ENCODE data around the gene KCNQ1.

KCNQ1 gene

DNA sequence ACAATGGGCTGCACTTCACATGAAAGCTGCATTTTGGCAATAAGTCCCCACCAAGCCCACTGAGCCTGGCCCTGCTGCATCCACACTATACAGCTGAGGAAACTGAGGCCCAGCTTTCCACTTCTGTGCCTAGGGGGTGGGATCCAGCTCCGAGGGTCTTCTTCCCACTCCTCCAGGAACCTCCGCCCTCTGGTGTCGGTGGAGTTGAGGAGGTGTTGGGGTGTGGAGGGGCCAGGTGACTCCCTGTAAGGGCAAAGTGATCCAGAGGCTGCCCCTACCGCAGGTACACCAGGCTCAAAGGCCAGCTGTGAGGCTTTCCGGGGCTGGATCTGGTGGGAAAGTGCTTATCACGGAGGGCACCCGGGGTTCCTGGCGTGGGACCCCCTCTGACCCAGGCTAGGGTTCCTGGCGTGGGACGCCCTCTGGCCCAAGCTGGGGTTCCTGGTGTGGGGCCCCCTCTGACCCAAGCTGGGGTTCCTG lies 125.0 kb downstream of the KCNQ1 start:
- no peak for DNase-seq (ENCODE audit: low read depth in 2 of 2)

DNA sequence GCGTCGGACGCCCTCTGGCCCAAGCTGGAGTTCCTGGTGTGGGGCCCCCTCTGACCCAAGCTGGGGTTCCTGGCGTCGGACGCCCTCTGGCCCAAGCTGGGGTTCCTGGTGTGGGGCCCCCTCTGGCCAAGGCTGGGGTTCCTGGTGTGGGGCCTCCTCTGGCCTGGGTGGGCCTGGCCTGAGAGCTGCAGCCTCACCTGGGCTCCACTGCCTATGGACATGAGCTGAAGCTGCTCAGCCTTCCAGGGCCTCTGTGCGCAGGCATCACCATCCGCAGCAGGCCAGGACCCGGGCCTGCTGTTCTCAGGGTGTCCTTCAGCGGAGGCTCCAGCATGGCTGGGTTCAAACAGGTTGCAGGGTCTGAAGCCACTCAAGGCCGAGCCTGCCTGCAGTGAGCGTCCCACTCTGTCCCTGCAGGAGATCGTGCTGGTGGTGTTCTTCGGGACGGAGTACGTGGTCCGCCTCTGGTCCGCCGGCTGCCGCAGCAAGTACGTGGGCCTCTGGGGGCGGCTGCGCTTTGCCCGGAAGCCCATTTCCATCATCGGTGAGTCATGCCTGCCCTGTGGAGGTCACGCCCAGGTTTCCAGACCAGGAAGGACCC lies 125.5 kb downstream of the KCNQ1 start:
- DNase-seq (ENCODE audit: low read depth in 2 of 2) = no peak

DNA sequence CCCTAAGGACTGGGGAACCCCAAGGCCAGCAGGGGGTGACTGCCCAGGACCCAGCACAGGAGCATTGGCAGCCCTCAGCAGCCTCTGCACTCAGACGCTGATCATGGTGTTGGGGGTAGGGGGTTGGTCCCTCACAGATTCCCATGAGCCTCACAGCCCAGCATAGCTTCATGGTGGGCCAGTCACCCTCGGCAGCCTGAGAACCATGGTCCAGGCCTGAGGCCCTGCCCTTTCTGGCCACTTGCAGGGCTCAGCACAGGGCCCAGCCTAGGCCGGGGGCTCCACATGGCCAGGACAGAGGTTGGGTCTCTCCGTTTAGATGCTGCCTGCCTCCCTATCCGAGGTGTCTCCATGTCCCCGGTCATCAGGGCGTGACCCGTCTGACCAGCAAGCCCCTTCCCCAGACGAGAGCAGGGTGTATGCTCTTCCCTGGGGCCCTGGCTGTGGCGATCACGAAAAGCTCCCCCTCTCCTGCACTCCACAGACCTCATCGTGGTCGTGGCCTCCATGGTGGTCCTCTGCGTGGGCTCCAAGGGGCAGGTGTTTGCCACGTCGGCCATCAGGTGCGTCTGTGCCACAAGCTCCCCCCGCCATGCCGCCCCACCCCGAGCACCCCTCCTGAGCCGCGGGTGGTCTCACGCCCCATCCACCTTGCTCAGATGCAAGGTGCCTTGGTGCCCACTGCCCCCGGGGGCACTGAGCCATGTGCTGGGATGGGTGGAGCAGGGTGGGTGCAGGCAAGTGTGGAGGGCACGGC lies 126.2 kb downstream of the KCNQ1 start:
- no peak for DNase-seq (ENCODE audit: low read depth in 2 of 2)

DNA sequence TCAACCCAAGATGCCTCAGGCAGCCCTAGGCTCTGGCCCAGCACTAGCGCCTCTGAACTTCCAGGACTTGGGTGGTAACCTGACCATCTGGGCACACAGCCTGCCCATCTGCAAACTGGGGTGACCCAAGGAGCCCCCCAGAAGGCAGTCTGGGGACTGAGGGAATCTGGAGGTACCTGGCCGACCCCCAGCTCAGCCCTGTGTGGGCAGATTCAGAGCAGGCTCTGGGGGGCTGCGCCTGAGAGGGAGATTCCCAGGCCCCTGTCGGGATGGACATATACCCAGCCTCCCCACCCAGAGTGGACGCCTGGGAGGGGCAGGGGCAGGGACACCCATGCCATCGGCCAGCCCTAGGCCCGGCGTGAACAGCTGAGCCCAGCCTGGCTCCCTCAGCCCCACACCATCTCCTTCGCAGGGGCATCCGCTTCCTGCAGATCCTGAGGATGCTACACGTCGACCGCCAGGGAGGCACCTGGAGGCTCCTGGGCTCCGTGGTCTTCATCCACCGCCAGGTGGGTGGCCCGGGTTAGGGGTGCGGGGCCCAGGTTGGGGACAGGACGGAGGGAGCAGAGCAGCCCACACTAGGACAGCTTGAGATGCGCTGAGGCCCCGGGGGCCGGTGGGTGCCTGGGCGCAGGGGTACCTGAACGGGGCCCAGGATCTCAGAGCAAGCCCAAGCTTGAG lies 126.9 kb downstream of the KCNQ1 start:
- DNase-seq (ENCODE audit: low read depth in 2 of 2) = no peak

DNA sequence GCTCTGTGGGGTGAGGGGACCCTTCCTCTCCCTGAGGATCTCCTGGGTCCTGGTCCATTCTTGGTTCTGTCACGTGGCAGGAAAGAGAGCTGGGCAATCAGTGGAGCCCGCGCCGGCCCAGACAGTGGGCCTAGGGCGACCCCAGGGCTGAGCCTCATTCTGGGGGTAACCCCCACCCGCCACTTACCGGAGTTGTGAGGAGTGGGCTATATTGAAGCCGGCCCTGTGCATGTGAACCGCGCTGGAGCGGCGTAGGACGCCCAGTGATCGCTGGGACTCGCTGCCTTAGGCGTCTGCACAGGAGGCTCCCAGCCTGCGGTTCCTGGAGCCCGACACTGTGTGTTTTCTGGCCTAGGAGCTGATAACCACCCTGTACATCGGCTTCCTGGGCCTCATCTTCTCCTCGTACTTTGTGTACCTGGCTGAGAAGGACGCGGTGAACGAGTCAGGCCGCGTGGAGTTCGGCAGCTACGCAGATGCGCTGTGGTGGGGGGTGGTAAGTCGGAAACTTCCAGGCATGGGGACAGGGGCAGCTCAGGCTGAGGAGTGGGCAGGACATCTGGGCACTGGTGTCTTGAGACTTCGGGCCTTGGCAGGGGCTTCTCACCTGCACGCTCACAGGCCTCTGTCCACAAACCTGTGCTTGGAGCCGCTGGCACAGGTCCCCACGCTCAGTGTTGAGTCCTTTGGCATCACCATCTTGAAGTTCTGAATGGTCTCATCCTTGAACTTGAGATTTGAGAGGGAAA lies 127.9 kb downstream of the KCNQ1 start:
- no peak for DNase-seq (ENCODE audit: low read depth in 2 of 2)

DNA sequence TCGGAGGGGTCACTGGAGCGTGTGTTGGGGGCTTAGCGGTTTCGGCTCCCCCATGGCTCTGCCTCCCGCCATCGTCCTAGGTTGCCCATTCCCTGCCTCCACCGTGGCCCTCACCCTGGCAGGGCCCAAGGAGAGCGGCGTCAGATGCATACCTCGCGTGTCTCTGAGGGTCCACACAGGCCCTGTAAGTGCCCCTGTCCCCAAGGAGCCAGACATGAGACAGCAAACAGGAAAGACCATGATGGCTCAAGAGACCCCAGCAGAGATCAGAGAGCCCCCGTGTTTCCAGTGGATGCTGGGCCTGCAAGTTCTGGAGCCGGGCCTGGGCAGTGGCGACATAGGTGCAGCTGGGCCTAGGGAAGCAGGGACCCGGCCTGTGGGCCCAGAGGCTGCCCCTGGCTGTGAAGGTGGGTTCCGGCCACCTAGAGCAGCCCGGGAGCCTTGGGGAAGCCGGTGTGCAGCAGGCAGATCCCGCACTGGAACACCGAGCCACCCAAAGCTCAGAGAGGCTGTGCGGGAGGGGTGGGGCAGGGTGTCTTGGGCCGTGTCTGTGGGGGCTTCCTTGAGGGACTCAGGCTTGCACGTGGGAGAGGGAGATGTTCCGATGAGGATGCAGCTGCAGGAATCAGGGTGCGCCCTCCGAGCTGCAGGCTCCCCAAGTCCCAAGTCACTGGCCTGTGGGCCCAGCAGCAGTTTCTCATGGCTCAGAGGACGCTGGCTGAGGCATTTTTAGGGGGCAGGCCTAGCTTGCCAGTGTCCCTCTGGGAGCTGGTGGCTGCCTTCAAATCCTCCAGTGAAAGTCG lies 128.6 kb downstream of the KCNQ1 start:
- no peak for DNase-seq (ENCODE audit: low read depth in 2 of 2)

DNA sequence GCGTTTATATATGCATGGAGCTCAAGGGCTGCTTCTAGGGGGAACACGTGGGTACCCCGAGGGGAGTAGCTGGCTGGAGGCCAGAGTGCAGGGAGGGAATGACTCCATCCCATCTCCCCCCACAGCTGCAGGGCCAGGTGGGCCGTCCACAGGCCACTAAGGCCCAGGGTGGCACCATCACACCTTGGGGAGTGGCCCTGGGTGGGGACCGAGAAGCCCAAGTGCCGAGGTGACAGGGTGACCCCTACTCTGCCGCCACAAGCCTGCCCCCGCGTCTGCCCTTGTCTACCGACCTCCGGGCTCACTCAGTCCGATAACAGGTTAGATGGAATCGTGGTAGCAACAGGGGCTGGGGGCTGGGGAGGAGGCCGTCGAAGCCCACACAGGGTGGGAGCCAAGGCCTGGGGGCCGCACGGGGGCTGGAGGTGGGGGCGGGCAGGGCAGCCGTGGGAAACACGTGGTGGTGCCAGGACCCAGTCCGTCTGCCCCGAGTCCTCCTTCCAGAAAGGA lies 129.3 kb downstream of the KCNQ1 start:
- no peak for DNase-seq (ENCODE audit: low read depth in 2 of 2)

DNA sequence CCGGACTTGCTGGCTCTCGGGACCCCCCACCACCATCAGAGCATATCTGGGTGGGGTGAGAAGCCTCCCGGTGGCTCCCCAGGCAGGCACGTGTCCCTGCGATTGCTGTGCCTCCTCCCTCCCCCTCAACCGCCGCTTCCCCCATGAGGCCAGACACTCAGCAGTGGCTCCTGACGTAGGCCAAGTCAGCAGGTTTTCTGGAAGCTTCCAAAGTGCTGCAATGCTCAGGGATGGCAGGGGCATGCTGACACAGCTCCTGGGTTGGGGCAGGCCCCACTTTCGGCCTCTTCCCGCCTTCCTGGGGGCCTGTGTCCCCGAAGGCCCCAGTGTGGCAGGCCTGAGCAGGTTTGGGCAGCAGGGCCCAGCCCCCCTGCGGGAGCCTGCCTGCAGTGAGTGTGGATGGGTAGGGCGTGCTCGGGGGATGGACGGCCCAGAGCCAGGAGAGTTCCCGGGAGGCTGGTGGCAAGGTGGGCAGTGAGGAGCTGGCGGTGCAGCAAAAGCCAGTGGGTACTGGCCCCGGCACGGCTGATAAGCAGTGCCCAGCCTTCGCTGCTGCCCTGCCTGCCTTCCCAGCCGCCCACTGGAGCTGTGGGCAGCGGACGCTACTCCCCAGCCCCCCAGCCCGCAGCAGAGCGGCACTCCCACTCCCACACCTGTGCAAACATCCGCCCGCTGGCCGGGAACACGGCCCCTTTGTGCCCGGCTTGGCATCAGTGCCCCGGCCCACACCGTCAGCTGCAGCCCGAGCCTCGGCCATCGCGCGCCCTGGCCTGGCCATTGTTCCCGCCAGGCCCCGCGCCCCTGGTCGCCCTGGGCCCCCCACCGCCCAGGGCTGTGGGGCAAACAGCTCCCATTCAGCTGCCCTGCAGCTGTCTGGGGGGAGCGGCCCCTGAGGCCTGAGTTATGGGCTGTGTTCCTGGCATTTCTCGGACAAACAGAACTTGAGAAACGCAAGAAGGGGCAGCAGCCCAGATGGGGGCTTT lies 130.0 kb downstream of the KCNQ1 start:
- no peak for DNase-seq (ENCODE audit: low read depth in 2 of 2)

DNA sequence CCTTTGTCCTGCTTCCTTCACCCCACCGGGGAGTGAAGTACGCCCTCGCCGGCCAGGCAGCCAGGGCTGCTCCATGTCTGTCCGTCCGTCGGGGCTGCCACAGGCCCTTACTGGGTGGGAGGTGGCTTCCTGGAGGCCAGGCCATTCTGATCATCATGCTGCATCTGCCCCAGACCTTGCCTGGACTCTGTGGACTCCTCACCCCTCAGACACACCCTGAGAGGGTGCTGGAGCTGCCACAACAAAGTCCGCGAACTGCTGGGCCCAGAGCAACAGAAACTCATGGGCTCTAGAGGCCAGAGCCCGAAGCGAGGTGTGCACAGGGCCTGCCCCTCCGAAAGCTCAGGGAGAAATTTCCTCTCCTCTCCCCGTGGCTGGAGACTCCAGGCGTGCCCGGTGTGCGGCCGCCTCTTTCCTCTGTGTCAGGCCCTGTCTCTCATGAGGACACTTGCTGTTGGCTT lies 130.8 kb downstream of the KCNQ1 start:
- no peak for DNase-seq (ENCODE audit: low read depth in 2 of 2)

DNA sequence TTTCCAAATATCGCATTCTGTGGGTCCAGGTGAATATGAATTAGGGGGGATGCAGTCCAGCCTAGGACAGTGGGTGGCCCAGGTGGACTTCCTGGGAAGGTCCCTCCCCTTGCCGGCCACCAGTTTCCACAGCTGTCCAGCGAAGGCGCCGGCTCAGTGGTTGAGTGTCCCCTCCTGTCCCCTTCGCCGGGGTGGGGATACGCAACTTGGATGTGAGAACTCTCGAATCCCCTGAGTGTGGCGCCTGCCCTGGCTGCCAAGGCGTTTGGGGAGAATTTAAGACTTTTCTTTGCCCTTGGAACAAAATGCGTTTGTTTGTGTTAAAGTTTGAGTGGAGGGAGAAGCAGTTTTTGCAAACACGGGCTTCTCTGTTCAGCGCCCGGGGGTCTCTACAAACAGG lies 131.3 kb downstream of the KCNQ1 start:
- DNase-seq (ENCODE audit: low read depth in 2 of 2) = no peak

DNA sequence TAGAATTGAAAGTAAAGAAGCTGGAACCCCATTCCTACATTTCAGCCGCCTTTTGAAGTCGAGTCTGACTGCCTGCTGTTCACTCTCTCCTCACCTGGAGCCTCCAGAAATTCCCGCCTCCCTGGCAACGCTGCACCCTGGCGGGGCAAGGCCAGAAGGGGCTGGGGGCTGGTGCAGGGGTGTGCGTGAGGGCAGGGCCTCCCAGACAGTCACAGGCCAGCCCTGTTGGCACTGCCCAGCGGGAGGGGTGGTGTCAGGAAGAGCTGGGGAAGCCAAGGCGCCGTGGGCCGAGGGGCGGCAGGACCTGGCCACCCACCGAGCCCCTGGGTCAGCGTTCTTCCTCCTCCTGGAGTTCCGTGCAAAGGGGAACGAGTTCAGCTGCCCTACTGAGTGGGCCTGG lies 131.7 kb downstream of the KCNQ1 start:
- no peak for DNase-seq (ENCODE audit: low read depth in 2 of 2)

DNA sequence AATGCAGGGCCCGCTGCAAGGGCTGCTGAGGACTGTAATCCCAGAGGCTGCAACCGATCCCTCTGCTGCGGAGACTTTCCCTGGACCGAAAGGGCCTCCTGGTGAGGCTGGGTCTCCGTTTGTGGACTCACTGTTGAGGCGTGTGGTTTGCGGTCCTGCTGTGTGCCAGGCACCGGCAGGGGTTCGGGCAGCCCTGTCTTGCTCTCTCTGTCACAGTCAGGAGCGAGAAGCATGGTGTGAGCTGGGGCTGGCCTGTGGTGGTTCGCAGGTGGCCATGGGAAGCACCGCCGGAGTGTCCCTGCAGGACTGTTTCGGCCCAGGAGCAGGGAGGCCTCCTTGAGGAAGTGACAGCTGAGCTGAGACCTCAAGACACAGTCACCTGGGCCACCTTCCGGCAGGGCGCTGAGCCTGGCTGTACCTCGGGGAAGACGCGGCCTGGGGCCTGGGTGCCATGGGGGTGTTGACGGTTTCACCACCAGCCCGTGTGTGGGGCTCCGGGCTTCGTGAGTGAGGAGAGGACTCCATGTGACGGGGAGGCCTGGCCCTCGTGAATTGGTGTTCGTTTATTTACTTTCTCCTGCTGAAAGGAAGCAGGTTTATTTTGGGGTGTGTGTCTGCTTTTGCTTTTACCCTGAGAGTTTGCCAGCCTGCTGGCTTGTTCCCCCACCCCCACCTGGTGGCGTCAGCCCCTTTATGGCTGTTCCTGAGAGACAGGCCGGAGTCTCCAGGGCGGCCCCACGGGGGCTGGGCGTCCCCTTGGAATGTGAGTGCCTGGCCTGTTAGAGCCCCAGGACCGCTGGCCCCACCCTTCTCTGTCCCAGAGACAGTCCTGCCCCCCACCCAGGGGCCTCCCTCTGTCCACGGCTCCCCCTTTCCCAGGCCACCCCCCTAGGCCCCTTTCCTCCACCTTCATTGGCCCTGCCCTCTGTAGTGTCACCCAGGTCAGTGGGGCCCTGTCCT lies 132.5 kb downstream of the KCNQ1 start:
- no peak for DNase-seq (ENCODE audit: low read depth in 2 of 2)

DNA sequence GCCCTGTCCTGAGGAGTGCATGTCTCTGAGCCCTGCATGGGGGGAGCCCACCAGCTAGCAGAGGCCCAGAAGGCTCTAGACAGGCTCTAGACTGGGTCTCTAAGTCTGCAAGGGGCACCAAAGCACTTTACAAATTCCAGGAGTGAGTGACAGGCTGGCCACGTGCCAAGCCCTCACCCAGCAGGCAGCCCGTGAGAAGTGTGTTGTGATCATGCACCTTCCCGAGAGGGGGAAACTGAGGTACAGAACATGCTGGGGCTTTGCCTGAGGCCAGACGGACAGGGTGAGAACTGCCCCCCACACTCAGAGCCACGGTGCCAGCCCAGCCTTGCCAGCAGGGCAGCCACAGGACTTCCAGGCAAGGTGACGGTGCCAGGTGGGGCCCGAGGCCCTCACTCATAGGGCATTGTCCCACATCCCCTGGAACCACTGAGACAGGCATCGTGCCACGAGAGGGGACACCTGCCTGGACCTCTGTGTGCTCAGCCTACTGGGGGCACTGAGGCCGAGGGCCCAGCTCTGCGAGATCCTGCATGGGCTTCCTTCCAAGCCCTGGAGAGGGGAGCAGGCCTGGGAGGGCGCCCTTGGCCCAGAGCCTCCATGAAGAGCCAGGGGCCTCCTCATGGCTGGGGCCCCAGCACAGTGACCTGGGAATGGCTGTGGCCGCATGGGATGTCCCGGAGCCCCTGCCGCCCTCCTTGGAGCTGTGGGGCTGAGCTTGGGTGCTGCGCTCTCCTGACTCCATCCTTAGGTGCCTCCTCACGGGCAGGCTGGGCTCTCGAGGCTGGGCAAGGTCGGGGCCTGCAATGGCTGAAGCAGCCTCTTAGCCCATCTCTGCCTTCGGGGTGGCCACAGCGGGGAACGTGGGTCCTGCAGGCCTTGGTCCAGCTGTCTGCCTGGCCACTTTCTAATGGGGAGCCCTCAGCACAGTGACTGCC lies 133.5 kb downstream of the KCNQ1 start:
- no peak for DNase-seq (ENCODE audit: low read depth in 2 of 2)

DNA sequence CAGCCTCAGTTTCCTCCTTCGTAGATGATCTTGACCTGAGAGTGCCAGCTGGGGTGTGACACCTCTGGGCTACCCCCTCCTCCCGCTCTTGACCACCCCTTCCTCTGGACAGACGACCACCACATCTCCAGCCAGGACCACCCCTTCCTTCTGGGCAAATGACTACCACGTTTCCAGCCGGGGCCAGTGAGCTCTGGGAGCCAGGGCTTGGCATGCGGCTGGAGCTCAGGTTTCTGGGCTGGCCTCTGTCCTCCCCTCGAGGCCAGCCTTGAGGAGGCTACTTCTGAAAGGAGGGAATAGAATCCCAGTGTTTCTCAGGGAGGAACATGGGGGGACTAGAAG lies 134.1 kb downstream of the KCNQ1 start:
- no peak for DNase-seq (ENCODE audit: low read depth in 2 of 2)

DNA sequence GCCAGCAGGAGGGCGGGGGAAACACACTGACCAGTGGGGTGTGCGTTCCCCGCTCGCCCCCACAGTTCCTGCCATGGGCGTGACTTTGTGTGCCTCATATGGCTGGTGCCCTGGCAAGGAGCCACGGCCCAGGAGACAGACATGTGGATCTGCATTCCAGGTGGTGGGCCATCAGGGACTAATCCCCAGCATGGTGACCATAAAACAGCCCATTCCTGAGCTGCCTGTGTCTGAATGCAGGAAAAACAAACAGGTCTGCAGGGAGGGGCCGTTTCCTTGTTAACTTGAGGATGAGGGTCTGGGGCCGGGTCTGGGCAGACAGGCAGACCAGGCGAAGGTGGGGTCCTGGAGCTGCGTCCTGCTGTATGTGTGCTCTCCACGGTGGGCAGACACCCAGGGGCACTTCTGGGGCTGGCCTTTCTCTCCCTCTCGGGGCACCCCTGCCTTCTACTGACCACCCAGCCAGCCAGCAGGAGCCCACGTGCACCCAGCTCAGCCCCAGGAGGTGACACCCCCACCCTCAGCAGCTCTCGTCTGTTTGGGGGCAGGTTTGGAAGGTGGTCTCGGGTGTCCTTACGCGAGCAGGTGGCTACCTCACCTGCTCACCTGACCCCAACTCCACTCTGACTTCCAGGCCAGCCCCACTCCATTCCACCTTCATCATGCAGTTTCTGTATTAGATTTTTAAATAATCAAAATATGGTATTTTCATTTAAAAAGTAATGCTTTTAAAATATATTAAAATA lies 134.7 kb downstream of the KCNQ1 start:
- no peak for DNase-seq (ENCODE audit: low read depth in 2 of 2)

DNA sequence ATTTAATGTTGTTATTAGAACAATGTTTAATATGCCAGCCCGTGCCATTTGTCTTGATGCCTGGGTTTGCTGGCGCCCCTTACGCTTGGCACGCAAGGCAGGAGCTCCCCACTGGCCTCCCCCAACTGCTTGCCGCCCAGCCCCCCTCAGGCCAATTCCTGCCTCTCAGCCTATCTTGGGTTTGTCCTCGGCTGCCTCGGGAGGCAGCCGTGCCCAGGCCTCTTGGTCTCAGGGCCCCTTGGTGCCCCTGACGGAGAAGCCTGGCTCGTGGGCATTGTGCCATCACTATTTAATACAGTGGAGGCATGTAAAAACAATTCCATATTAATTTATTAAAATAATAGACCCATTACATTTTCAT lies 135.2 kb downstream of the KCNQ1 start:
- DNase-seq (ENCODE audit: low read depth in 2 of 2) = no peak

DNA sequence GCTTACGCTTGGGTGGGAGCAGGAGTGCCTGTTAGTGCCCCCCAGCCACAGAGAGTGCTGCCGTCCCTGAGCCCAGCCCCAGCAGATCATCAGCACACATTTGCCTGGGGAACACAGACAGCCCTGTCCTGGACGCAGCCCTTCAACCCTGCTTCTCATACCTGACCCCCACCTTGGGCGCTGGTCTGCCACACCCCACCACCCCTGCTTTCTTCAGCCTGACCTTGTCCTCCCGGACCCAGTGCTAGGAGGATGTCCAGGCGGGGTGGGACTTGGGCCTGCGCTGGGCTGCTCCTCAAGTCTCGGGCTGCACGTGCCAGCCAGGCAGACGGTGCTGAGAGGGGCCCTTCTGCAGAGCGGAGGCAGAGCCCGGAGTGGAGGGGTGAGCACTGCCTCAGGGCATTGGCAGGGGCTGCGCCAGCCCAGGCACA lies 135.8 kb downstream of the KCNQ1 start:
- no peak for DNase-seq (ENCODE audit: low read depth in 2 of 2)

Data from stimulated activated CD4-positive, alpha-beta T cell treated with anti-CD3 and anti-CD28 coated beads, Interleukin-4, amount 100 ng/mL, for 48 hours (primary cell).